ENCODE data around the gene ABCB11.
"Not testable (repeated sequence)": the region's sequence is repeated elsewhere in the genome, so short reads cannot be mapped to it uniquely, and the experiment has no call there.

ABCB11 gene

GRCh38 chr2:168882163-168882562 lies 149.0 kb downstream of the ABCB11 start:
- not testable (repeated sequence) for H3K4me3 ChIP-seq (ENCODE audit: low read length in 2 of 2); H3K9ac ChIP-seq (ENCODE audit: low read depth in 1 of 2, low read length in 2 of 2); H3K27me3 ChIP-seq (ENCODE audit: control insufficient read depth in 2 of 2, insufficient read depth in 2 of 2, low read length in 2 of 2); H3K9me3 ChIP-seq (ENCODE audit: control insufficient read depth in 2 of 2, low read length in 2 of 2); H3K4me1 ChIP-seq (ENCODE audit: control insufficient read depth in 2 of 2, insufficient read depth in 2 of 2, low read length in 2 of 2); H3K36me3 ChIP-seq (ENCODE audit: control insufficient read depth in 2 of 2, insufficient read depth in 2 of 2, low read length in 2 of 2); H3K27ac ChIP-seq (ENCODE audit: low read depth in 2 of 2, low read length in 2 of 2)

- H3K27ac ChIP-seq (ENCODE audit: low read depth in 2 of 2, low read length in 2 of 2) = peak overlapping the region in 1 of 2 donors; percentile 26
- no peak overlapping the region for H3K4me3 ChIP-seq (ENCODE audit: low read length in 2 of 2)
- no peaks in the 10 kb centered on the region for H3K9me3 ChIP-seq (ENCODE audit: control insufficient read depth in 2 of 2, low read length in 2 of 2)
- no peaks in the 10 kb centered on the region for H3K36me3 ChIP-seq (ENCODE audit: control insufficient read depth in 2 of 2, insufficient read depth in 2 of 2, low read length in 2 of 2)
- H3K9ac ChIP-seq (ENCODE audit: low read depth in 1 of 2, low read length in 2 of 2) = no peak overlapping the region
- peaks cover 0 to 5% of the 10 kb centered on the region in 2 donors for H3K4me1 ChIP-seq (ENCODE audit: control insufficient read depth in 2 of 2, insufficient read depth in 2 of 2, low read length in 2 of 2)
- no peaks in the 10 kb centered on the region for H3K27me3 ChIP-seq (ENCODE audit: control insufficient read depth in 2 of 2, insufficient read depth in 2 of 2, low read length in 2 of 2)
Measured at GRCh38 chr2:168874368-168875054, 156.6 kb downstream of the ABCB11 start.

DNA sequence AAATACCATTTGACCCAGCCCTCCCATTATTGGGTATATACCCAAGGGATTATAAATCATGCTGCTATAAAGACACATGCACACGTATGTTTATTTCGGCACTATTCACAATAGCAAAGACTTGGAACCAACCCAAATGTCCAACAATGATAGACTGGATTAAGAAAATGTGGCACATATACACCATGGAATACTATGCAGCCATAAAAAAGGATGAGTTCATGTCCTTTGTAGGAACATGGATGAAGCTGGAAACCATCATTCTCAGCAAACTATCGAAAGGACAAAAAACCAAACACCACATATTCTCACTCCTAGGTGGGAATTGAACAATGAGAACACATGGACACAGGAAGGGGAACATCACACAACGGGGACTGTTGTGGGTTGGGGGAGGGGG lies 160.3 kb downstream of the ABCB11 start:
- not testable (repeated sequence) for H3K27me3 ChIP-seq (ENCODE audit: control insufficient read depth in 2 of 2, insufficient read depth in 2 of 2, low read length in 2 of 2); H3K9ac ChIP-seq (ENCODE audit: low read depth in 1 of 2, low read length in 2 of 2); H3K4me3 ChIP-seq (ENCODE audit: low read length in 2 of 2); H3K4me1 ChIP-seq (ENCODE audit: control insufficient read depth in 2 of 2, insufficient read depth in 2 of 2, low read length in 2 of 2); H3K36me3 ChIP-seq (ENCODE audit: control insufficient read depth in 2 of 2, insufficient read depth in 2 of 2, low read length in 2 of 2); H3K9me3 ChIP-seq (ENCODE audit: control insufficient read depth in 2 of 2, low read length in 2 of 2); H3K27ac ChIP-seq (ENCODE audit: low read depth in 2 of 2, low read length in 2 of 2)
